ENCODE measurements around the gene NSMCE3. TPM values are rescaled to one million over a fixed set of nuclear protein-coding genes. Genes with fewer than 3 reads are reported as not detected.
"Not testable (repeated sequence)": the region's sequence is repeated elsewhere in the genome, so short reads cannot be mapped to it uniquely, and the experiment has no call there.

Gene NSMCE3
- polyA plus RNA-seq, 4 donors: 2.2 to 5.0 (median 3.9) TPM

DNA sequence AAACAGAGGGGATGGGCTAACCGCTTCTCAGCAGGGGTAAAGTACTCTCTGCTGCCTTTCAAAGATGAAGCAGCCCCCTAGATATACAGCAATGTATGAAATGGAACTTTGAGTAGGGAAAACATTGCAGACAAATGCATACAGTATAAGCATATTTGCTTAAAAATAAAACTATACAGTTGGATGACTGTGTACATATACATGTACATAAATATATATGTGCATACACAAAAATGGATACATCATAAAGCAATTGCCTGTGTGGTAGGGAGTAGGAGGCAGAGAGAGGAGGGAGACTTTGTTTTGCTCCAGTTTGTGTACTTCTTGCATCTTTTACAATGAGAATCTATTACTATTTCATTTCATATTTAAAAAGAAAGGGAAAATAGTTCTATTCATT lies 28.4 kb downstream of the NSMCE3 start:
- no peak overlapping the region for H3K4me3 ChIP-seq (ENCODE audit: low read depth in 1 of 3, low read length in 3 of 3)
- no peaks in the 10 kb centered on the region for H3K36me3 ChIP-seq (ENCODE audit: control insufficient read depth in 3 of 3, insufficient read depth in 2 of 3, low read depth in 1 of 3, low read length in 3 of 3)
- WGBS, 3 donors: 78 to 88% (median 81%) methylated on average over 1 of the region's 1 CpG
- H3K4me1 ChIP-seq (ENCODE audit: control insufficient read depth in 3 of 3, insufficient read depth in 2 of 3, low read depth in 1 of 3, low read length in 2 of 3): no peaks in the 10 kb centered on the region
- FAIRE-seq (no peak), DNase-seq (no peak)
- no peaks in the 10 kb centered on the region for H3K27me3 ChIP-seq (ENCODE audit: control insufficient read depth in 3 of 3, insufficient read depth in 3 of 3, low read length in 3 of 3)
- no peak overlapping the region for H3K27ac ChIP-seq (ENCODE audit: low read depth in 1 of 3, low read length in 2 of 3)
- no peaks in the 10 kb centered on the region for H3K9me3 ChIP-seq (ENCODE audit: control insufficient read depth in 2 of 2, insufficient read depth in 1 of 2, low read depth in 1 of 2, low read length in 1 of 2)

DNA sequence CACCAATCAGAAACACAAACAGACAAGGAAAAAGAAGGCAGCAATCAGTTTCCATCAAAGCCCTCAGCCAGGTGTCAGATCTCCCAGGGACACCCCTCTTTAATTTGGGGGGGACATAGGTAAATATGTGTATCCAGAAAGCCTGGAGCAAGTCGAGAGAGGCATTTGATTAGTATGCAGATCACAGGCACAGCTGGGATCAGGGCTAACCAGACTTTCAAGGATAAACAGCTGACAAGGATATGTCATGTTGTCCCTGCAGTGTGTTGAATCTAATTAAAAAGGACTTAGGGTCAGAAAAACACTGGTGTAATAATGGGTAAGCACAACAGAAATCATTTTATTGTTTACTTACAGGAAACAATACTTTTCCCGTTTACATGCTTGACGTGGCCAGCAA lies 30.2 kb downstream of the NSMCE3 start:
- no peak for DNase-seq
- 38 to 56% (median 55%) methylated on average over 3 of the region's 3 CpGs for WGBS, 3 donors
- peaks cover 0 to 3% of the 10 kb centered on the region in 2 donors for H3K9me3 ChIP-seq (ENCODE audit: control insufficient read depth in 2 of 2, insufficient read depth in 1 of 2, low read depth in 1 of 2, low read length in 1 of 2)
- H3K4me3 ChIP-seq (ENCODE audit: low read depth in 1 of 3, low read length in 3 of 3): no peak overlapping the region
- no peak overlapping the region for H3K27ac ChIP-seq (ENCODE audit: low read depth in 1 of 3, low read length in 2 of 3)
- FAIRE-seq: no peak
- H3K36me3 ChIP-seq (ENCODE audit: control insufficient read depth in 3 of 3, insufficient read depth in 2 of 3, low read depth in 1 of 3, low read length in 3 of 3): no peaks in the 10 kb centered on the region
- H3K4me1 ChIP-seq (ENCODE audit: control insufficient read depth in 3 of 3, insufficient read depth in 2 of 3, low read depth in 1 of 3, low read length in 2 of 3): no peaks in the 10 kb centered on the region
- no peaks in the 10 kb centered on the region for H3K27me3 ChIP-seq (ENCODE audit: control insufficient read depth in 3 of 3, insufficient read depth in 3 of 3, low read length in 3 of 3)

DNA sequence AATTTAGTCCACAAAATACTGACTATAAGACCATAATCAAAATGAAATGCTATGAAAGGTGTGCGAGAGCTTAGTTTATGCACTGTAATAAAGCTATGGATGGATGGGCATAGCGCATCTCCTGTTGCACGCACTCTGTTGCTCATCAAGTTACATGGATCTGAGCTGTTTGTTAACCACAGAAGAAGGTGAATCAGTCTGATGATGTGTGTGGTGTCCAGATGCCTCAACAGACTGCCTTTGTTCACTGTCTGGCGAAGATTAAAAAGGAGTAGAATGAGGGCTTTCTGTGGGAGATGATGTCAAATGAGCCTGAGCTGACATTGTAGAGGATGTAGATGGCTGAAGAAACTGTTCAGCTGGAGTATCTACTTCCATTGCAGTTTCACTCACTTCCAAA lies 36.1 kb downstream of the NSMCE3 start:
- Histone ChIP-seq H3K36me3 (ENCODE audit: control insufficient read depth in 3 of 3, insufficient read depth in 2 of 3, low read depth in 1 of 3, low read length in 3 of 3) (no peaks in the 10 kb centered on the region), H3K4me1 (ENCODE audit: control insufficient read depth in 3 of 3, insufficient read depth in 2 of 3, low read depth in 1 of 3, low read length in 2 of 3) (no peaks in the 10 kb centered on the region), H3K27me3 (ENCODE audit: control insufficient read depth in 3 of 3, insufficient read depth in 3 of 3, low read length in 3 of 3) (no peaks in the 10 kb centered on the region), H3K27ac (ENCODE audit: low read depth in 1 of 3, low read length in 2 of 3) (no peak overlapping the region), H3K4me3 (ENCODE audit: low read depth in 1 of 3, low read length in 3 of 3) (no peak overlapping the region), H3K9me3 (ENCODE audit: control insufficient read depth in 2 of 2, insufficient read depth in 1 of 2, low read depth in 1 of 2, low read length in 1 of 2) (peaks cover 0 to 3% of the 10 kb centered on the region in 2 donors)
- FAIRE-seq (no peak), DNase-seq (no peak)
- WGBS, 3 donors: 93 to 99% (median 94%) methylated on average over 4 of the region's 4 CpGs

DNA sequence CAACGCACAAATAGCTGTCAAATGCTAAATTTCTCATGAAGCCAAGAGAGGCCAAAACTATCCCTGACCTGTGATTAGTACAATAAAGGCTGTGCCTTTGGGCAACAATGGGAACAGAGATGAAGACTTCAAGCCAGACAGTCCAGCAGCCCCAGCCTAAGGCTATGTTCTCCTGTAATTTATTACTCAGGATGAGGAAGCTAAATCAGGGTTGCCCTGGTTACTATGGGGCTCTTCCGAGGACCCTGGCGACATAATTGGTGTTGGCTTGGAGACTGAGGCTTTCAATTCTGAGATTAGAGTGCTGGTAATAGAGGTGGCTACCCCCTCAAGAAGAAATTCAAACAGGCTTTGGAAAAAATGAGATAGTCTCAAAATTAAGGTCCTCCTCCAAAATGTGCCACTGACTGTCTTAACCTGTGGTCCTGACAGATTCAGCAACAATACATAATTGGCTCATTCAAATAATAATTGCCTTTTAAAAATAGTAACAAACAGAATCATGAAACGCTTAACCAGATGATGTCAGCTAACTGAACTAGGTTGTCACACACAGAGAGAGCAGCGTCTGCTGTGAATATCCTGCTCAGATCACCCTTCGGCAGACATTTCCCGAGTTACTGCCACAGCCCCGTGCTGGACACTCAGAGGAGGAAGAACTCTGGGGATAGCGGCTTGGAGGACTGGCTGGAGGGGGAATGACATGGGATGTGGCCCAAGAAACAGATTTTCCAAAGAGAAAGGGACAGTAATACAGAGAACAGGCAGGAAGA lies 43.0 kb downstream of the NSMCE3 start:
- no peaks in the 10 kb centered on the region for H3K36me3 ChIP-seq (ENCODE audit: control insufficient read depth in 3 of 3, insufficient read depth in 2 of 3, low read depth in 1 of 3, low read length in 3 of 3)
- H3K9me3 ChIP-seq (ENCODE audit: control insufficient read depth in 2 of 2, insufficient read depth in 1 of 2, low read depth in 1 of 2, low read length in 1 of 2): no peaks in the 10 kb centered on the region
- no peak for DNase-seq
- H3K4me1 ChIP-seq (ENCODE audit: control insufficient read depth in 3 of 3, insufficient read depth in 2 of 3, low read depth in 1 of 3, low read length in 2 of 3): no peaks in the 10 kb centered on the region
- 47 to 65% (median 57%) methylated on average over 9 of the region's 9 CpGs for WGBS, 3 donors
- no peak overlapping the region for H3K4me3 ChIP-seq (ENCODE audit: low read depth in 1 of 3, low read length in 3 of 3)
- no peak for FAIRE-seq
- H3K27ac ChIP-seq (ENCODE audit: low read depth in 1 of 3, low read length in 2 of 3): no peak overlapping the region
- H3K27me3 ChIP-seq (ENCODE audit: control insufficient read depth in 3 of 3, insufficient read depth in 3 of 3, low read length in 3 of 3): no peaks in the 10 kb centered on the region

DNA sequence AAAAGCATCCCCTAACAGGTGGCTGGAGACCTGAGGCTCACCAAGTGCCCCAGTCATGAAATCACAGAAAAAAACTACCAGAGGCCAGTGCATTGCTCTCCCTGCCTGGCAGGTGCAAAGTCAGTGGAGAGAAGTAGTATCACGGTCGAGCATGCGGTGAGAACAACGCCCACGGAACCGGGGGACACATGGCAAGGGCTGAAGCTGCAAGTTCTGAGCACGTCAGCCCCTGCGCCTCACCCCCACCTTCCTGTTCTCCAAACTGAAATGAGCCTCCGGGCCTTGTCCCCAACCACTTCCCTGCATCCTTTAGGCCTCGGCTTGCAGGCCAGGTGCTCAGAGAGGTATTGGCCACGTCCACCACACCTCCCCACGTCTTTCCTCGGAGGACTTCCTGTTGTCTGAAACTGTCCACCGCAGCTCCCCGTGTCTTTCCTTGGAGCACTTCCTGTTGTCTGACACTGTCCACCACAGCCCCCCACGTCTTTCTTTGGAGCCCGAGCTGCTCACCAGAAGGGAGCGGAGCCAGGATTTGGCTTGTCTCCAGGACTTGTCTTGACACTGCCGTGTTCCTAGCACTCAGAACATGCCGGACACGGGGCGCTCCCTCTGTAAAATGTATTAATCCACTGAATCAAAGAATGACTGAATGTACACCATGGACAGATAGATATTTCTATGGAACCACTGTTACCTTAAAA lies 43.9 kb downstream of the NSMCE3 start:
- WGBS, 3 donors: 70 to 86% (median 78%) methylated on average over 22 of the region's 22 CpGs
- Histone ChIP-seq H3K27ac (ENCODE audit: low read depth in 1 of 3, low read length in 2 of 3) (no peak overlapping the region), H3K9me3 (ENCODE audit: control insufficient read depth in 2 of 2, insufficient read depth in 1 of 2, low read depth in 1 of 2, low read length in 1 of 2) (no peaks in the 10 kb centered on the region), H3K4me3 (ENCODE audit: low read depth in 1 of 3, low read length in 3 of 3) (no peak overlapping the region), H3K27me3 (ENCODE audit: control insufficient read depth in 3 of 3, insufficient read depth in 3 of 3, low read length in 3 of 3) (no peaks in the 10 kb centered on the region), H3K4me1 (ENCODE audit: control insufficient read depth in 3 of 3, insufficient read depth in 2 of 3, low read depth in 1 of 3, low read length in 2 of 3) (no peaks in the 10 kb centered on the region), H3K36me3 (ENCODE audit: control insufficient read depth in 3 of 3, insufficient read depth in 2 of 3, low read depth in 1 of 3, low read length in 3 of 3) (no peaks in the 10 kb centered on the region)
- FAIRE-seq (no peak), DNase-seq (no peak)

DNA sequence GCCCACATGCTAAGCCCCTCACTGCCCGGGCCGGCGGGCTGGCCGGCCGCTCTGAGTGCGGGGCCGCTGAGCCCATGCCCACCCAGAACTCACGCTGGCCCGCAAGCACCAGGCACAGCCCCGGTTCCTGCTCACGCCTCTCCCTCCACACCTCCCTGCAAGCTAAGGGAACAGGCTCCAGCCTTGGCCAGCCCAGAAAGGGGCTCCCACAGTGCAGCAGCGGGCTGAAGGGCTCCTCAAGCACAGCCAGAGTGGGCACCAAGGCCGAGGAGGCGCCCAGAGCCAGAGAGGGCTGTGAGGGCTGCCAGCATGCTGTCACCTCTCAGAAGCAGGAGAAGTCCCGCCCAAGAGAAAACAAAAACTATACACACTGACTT lies 44.6 kb downstream of the NSMCE3 start:
- not testable (repeated sequence) for H3K36me3 ChIP-seq (ENCODE audit: control insufficient read depth in 3 of 3, insufficient read depth in 2 of 3, low read depth in 1 of 3, low read length in 3 of 3); H3K4me1 ChIP-seq (ENCODE audit: control insufficient read depth in 3 of 3, insufficient read depth in 2 of 3, low read depth in 1 of 3, low read length in 2 of 3); DNase-seq; FAIRE-seq; H3K9me3 ChIP-seq (ENCODE audit: control insufficient read depth in 2 of 2, insufficient read depth in 1 of 2, low read depth in 1 of 2, low read length in 1 of 2); H3K27me3 ChIP-seq (ENCODE audit: control insufficient read depth in 3 of 3, insufficient read depth in 3 of 3, low read length in 3 of 3); H3K27ac ChIP-seq (ENCODE audit: low read depth in 1 of 3, low read length in 2 of 3); H3K4me3 ChIP-seq (ENCODE audit: low read depth in 1 of 3, low read length in 3 of 3)
- 92 to 93% (median 93%) methylated on average over 15 of the region's 15 CpGs for WGBS, 3 donors

DNA sequence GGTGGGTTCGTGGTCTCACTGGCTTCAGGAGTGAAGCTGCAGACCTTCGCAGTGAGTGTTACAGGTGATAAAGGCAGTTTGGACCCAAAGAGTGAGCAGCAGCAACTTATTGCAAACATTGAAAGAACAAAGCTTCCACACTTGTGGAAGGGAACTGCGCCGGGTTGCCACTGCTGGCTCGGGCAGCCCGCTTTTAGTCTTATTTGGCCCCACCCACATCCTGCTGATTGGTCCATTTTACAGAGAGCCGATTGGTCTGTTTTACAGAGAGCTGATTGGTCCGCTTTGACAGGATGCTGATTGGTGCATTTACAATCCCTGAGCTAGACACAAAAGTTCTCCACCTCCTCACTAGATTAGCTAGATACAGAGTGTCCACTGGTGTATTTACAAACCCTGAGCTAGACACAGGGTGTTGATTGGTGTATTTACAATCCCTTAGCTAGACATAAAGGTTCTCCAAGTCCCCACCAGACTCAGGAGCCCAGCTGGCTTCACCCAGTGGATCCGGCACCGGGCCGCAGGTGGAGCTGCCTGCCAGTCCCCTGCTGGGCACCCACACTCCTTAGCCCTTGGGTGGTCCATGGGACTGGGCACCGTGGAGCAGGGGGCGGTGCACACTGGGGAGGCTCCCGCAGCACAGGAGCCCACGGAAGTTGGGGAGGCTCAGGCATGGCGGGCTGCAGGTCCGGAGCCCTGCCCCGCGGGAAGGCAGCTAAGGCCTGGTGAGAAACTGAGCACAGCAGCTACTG lies 45.2 kb downstream of the NSMCE3 start:
- H3K27ac ChIP-seq (ENCODE audit: low read depth in 1 of 3, low read length in 2 of 3); FAIRE-seq: not testable (repeated sequence)
- WGBS, 3 donors: 90 to 98% (median 96%) methylated on average over 16 to 19 of the region's 19 CpGs

DNA sequence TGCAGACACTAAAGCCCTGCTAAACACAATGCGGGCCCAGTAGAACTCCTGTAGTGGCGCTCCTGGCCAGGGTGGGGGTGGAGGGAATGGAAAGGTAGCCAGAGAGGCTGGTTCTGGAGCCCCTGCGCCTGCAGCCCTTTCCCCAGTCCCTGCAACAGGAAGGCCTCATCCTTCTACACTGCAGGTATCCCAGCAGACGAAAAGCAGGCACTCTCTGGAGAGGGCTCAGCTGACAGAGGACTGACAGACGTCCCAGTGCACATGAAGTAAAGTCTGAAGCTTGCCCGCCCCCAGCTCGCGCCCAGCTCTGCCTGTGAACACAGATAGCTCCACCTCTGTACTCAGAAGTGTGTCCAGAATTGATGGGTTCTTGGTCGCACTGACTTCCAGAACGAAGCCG lies 46.0 kb downstream of the NSMCE3 start:
- Histone ChIP-seq H3K9me3 (ENCODE audit: control insufficient read depth in 2 of 2, insufficient read depth in 1 of 2, low read depth in 1 of 2, low read length in 1 of 2) (no peaks in the 10 kb centered on the region), H3K27ac (ENCODE audit: low read depth in 1 of 3, low read length in 2 of 3) (no peak overlapping the region), H3K27me3 (ENCODE audit: control insufficient read depth in 3 of 3, insufficient read depth in 3 of 3, low read length in 3 of 3) (no peaks in the 10 kb centered on the region), H3K4me3 (ENCODE audit: low read depth in 1 of 3, low read length in 3 of 3) (no peak overlapping the region), H3K4me1 (ENCODE audit: control insufficient read depth in 3 of 3, insufficient read depth in 2 of 3, low read depth in 1 of 3, low read length in 2 of 3) (no peaks in the 10 kb centered on the region), H3K36me3 (ENCODE audit: control insufficient read depth in 3 of 3, insufficient read depth in 2 of 3, low read depth in 1 of 3, low read length in 3 of 3) (no peaks in the 10 kb centered on the region)
- DNase-seq (no peak), FAIRE-seq (no peak)
- WGBS, 3 donors: 82 to 85% (median 83%) methylated on average over 11 of the region's 11 CpGs

More for the DNA sequence above, 45.2 kb downstream of the NSMCE3 start:
- H3K36me3 ChIP-seq (ENCODE audit: control insufficient read depth in 3 of 3, insufficient read depth in 2 of 3, low read depth in 1 of 3, low read length in 3 of 3); H3K4me3 ChIP-seq (ENCODE audit: low read depth in 1 of 3, low read length in 3 of 3); H3K27me3 ChIP-seq (ENCODE audit: control insufficient read depth in 3 of 3, insufficient read depth in 3 of 3, low read length in 3 of 3); DNase-seq; H3K9me3 ChIP-seq (ENCODE audit: control insufficient read depth in 2 of 2, insufficient read depth in 1 of 2, low read depth in 1 of 2, low read length in 1 of 2); H3K4me1 ChIP-seq (ENCODE audit: control insufficient read depth in 3 of 3, insufficient read depth in 2 of 3, low read depth in 1 of 3, low read length in 2 of 3): not testable (repeated sequence)
